Panc1 (cell line): ENCODE results near the gene AKT3.

Experiments
- POLR2AphosphoS5 ChIP-seq: IDR thresholded peaks from 2 replicates; pipeline ENCODE4 v1.6.1; 2012; ENCODE audit warnings: mild to moderate bottlenecking, low read depth, low read length, moderate library complexity
- TF ChIP-seq, protein P1 (sequence below), 2 experiments: IDR thresholded peaks; 2 replicates each; pipeline ENCODE4 v1.6.1; 2011 to 2012; ENCODE audit warnings: low read depth in 2 of 2, control low read depth in 1 of 2, low read length in 1 of 2, mild to moderate bottlenecking in 1 of 2, moderate library complexity in 1 of 2; ENCODE audit not compliant: insufficient read depth in 1 of 2

DNA sequence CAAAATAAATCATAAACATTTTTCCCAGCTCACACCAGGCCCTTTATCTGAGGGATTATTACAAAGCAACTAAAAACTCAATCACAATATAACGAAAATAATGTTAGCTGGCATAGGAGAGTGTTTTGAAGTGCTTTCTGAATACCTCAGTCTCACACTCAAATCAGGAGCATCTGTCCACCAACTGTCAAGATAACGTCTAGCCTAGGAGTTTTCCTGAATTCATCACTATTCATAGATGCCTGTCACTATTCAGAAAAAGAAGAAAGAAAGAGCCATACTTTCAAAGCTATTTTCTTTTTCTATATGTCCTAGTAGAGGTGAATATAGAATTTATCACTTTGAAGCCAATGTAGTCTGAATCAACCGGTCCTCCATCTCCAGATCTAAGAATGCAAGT, 127.0 kb downstream of the AKT3 start:
- TF ChIP-seq POLR2AphosphoS5: no peak
- TF ChIP-seq, protein P1, sequence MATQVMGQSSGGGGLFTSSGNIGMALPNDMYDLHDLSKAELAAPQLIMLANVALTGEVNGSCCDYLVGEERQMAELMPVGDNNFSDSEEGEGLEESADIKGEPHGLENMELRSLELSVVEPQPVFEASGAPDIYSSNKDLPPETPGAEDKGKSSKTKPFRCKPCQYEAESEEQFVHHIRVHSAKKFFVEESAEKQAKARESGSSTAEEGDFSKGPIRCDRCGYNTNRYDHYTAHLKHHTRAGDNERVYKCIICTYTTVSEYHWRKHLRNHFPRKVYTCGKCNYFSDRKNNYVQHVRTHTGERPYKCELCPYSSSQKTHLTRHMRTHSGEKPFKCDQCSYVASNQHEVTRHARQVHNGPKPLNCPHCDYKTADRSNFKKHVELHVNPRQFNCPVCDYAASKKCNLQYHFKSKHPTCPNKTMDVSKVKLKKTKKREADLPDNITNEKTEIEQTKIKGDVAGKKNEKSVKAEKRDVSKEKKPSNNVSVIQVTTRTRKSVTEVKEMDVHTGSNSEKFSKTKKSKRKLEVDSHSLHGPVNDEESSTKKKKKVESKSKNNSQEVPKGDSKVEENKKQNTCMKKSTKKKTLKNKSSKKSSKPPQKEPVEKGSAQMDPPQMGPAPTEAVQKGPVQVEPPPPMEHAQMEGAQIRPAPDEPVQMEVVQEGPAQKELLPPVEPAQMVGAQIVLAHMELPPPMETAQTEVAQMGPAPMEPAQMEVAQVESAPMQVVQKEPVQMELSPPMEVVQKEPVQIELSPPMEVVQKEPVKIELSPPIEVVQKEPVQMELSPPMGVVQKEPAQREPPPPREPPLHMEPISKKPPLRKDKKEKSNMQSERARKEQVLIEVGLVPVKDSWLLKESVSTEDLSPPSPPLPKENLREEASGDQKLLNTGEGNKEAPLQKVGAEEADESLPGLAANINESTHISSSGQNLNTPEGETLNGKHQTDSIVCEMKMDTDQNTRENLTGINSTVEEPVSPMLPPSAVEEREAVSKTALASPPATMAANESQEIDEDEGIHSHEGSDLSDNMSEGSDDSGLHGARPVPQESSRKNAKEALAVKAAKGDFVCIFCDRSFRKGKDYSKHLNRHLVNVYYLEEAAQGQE (IDR thresholded peaks at IDR 0.05; ENCODE audit: insufficient read depth in 1 of 2, low read depth in 2 of 2, low read length in 1 of 2): no peak
